GM04504 (cell line): ENCODE results near the gene SIGLEC14.
"Not testable (repeated sequence)": the region's sequence is repeated elsewhere in the genome, so short reads cannot be mapped to it uniquely, and the experiment has no call there.

Experiments
- DNase-seq: peaks from one replicate; pipeline ENCODE4 v3.0.0-alpha.2; 2012; ENCODE audit warnings: low read depth

SIGLEC14 gene

DNA sequence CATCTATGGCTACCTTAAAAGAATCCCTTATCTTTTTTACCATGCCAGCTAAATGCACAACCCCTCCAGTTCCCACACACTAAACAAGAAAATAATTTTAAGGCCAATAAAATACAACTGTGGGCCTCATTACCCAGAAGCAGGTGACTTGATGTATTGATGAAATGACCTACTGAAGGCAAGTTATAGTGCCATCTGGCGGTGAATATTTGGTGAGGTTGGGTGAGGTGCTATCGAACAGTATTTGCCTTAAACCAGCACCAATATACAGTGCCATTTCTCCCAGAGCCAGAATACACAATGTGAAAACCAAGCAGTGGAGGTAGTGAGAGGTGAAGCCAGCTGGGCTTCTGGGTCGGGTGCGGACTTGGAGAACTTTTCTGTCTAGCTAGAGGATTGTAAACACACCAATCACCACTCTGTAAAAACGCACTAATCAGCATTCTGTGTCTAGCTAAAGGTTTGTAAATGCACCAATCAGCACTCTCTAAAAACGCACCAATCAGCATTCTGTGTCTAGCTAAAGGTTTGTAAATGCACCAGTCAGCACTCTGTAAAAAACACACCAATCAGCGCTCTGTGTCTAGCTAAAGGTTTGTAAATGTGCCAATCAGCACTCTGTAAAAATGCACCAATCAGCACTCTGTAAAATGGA lies 29.4 kb upstream of the SIGLEC14 start:
- DNase-seq = not testable (repeated sequence)

DNA sequence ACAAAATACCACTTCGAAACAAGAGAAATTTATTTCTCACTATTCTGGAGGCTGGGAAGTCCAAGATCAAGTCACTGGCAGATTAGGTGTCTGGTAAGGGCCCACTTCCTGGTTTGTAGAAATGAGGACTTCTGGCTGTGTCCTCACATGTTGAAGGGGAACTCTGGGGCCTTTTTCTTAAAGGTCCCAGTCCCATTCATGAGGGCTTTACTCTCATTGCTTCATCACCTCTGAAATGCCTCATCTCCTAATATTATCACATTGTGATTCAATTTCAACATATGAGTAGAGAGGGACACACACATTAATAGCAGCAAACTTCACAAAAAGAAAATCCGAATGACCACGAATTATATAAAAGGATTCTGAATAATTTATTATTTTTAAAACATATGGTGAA lies 21.6 kb upstream of the SIGLEC14 start:
- no peak for DNase-seq

DNA sequence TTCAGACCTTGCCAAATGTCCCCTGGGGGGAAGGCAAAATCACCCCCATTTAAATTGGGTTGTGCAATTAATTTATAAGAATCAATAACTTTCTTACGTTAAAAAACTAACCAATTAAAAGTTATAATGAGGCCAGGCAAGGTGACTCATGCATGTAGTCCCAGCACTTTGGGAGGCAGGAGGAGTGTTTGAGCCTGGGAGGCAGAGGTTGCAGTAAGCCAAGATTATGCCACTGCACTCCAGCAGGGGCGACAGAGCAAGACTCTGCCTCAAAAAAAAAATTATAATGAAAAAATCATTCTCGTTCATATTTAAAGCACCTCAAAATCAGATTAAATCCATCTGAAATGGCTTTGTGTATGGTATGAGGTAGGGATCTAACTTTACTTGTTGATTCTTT lies 18.4 kb upstream of the SIGLEC14 start:
- DNase-seq = no peak

DNA sequence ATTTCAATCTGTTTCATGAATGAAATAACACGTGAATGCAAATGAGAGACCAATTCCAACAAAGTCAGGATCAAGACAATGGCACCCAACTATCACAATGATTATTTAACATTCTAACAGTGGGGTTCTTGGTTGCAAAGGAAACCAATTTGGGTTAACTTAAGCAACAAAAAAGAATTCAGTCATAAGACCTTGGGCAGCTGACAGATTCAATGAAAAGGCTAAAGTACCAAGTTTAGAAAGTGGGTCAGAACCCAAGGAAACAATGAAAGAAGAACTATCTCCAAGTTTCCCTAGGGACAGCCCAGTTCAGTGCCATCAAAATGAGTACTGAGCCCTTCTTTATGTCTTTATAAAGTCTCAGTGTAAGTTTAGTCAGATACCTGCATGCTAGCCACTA lies 17.5 kb upstream of the SIGLEC14 start:
- DNase-seq = no peak

DNA sequence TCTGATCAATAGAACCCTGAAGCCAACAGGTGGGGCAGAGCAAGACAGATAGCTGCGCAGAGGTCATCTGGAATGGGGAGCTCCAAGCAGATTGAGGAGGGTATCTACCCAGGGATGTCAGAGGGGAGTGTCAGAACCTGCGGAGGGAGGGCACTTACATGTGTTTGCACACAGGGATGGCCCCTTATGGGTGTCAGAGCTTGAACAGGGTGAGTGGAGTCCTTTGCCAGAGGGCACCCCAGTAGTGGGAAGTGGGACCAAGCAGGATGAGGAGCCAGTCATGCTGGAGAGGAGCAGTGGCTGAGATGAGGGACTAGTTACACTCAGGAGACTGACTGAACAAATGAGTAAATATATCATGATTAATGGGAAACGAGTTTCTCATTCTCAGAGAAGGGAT lies 17.0 kb upstream of the SIGLEC14 start:
- DNase-seq = no peak

DNA sequence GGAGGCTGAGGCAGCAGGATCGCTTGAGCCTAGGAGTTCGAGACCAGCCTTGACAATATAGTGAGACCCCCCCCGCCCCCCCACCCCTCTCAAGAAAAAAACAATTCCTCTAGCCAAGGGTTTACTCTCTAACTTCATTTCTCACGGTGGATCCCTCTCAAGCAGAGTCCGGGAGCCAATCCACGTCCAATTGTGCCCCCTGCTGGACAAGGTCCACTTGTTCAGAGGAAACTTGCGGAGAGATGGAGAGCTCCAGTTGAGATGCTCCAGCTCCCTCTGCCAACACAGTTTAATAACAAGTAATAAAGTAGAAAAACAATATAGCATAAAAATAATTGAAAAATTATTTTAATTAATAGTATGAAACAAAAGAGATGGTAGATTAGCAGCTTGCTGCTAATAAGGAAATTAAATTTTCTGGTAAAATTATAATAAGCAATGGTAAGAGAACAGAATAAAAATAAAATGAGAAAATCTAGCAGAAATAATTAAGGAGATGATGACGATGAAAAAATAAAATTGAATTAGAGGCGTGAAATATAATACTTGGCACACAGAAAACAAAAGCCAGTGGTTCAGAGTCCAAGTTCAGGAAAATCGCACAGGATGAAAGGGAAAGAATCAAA lies 14.5 kb upstream of the SIGLEC14 start:
- peak; percentile 54 for DNase-seq

DNA sequence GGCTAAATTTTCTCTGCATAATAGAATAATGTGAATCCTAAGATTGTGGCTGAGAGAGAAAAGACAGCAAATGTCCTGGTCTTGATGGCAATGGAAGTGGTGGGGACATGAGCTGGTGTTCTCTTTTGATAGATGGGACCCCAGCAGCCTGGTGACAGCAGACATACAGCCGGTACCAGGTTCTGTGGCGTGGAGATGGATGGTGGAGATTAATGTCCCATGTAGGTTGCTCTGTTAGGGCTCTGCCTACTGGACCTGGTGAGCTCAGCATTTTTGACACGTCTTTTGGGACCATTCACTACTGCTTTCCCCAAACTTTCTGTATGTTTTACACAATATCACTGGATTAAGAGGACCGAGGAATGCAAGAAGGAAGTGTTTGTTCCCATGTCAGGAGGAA lies 8.2 kb upstream of the SIGLEC14 start:
- DNase-seq = no peak

DNA sequence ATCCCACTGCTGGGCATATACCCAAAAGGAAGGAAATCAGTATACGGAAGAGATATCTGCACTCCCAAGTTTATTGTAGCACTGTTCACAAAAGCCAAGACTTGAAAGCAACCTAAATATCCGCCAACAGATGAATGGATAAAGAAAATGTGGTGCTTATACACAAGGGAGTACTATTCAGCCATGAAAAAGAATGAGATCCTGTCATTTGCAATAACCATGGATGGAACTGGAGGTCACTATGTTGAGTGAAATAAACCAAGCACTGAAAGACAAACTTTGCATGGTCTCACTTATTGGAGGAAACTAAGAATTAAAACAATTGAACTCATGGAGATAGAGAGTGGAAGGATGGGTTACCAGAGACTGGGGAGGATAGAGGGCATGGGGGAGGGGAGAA lies 6.5 kb upstream of the SIGLEC14 start:
- no peak for DNase-seq

DNA sequence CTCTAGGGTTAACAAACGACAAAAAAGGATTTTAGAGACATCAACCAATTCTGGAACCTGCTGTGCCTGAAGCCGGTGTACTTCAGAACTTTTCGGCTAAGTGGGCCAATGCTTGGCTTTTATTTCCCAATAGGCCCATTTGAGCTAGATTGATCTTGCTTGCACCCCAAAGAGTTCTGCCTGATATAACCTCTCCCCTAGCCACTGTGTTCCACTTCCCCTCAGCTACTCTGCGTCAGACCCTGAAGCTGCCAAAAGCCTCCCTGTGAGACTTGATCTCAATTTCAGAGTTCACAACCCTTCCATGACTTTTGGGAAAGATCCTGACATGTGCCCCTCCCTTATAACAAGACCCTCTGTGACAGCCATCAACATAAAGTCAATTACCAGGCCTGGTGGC lies 5.6 kb upstream of the SIGLEC14 start:
- DNase-seq = no peak

DNA sequence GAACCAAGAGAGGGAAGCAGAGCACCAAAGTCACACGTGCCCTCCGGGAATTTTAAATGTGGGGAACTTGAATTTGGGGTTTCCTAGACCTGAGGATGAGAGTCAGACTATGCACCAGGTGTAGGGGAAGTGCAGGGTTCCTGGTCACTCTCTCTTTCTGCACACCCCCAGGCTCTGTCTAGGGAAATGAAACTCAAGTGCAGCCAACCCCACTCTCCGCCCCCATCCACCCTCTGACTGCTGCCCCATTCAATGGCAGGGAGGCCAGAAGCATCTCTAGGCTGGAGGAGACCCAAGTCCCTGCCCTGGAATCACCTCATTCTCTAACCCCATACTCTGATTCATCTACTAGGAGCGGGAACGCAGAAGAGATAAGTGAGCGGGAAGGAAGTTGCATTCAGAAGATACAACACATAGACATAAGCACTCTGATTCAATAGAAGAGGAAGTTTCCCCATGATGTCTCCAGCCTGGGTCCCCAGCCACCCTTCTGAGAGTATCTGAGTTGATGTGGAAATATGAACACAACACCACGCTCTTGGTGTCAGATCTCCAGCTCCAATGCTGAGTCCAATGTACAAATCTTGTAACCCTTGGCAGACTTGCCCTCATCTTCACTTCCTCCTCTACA lies 4.7 kb upstream of the SIGLEC14 start:
- DNase-seq = no peak

DNA sequence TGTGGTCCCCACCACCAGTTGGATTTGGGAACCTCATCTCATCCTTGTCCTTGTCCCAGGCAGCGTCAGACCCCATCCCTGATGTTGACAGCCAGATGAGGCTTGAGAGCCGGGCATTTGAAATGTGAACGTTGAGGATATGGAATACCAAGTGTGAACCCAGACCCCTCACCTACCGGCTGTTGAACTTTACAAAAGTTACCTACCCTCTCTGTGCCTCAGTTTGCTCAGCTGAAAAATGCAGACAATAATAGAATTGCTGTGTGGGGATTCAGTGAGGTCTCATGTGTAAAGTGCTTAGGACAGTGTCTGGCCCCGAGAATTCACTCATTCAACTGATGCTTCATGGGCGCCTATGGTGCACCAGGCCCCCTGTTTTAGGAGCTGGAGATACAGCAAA lies 693 bp upstream of the SIGLEC14 start:
- DNase-seq = no peak

DNA sequence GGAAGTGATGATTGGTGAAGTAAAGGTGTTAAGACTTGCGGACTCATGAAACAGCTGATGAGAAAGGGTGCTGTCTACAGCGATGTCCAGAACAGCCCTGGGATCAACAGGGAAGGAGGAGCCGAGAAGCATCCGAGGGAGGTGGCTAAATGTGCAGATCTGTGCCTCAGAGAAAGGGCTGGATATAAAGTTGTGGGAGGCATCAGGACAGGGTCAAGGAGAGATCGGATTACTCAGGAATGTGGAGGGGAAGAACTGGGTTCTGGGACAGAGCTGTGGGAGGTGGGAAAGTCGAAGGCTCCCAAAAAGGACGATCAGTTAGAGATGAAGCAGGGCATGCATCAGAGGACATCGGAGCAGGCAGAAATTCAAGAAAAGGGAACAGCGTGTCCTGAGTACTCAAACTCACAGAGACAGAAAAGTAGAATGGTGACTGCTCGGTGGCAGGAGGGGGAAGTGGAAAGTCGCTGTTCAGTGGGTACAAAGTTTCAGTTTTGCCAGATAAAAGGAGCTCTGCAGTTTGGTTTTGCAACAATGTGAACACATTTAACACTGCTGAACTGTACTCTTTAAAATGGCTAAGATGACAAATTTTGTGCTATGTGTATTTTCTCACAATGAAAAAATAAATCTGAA lies 1.9 kb downstream of the SIGLEC14 start:
- DNase-seq = no peak

DNA sequence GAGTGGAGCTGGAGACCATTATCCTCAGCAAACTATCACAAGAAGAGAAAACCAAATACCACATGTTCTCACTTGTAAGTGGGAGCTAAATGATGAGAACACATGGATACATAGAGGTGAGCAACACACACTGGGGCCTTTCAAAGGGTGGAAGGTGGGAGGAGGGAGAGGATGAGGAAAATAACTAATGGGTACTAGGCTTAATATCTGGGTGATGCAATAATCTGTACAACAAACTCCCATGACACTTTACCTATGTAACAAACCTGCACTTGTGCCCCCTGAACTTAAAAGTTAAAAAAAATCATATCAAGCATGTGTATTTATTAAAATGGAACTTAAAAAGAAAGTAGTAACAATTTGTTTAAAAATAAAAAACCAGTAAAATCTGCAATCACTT lies 5.0 kb downstream of the SIGLEC14 start:
- no peak for DNase-seq

DNA sequence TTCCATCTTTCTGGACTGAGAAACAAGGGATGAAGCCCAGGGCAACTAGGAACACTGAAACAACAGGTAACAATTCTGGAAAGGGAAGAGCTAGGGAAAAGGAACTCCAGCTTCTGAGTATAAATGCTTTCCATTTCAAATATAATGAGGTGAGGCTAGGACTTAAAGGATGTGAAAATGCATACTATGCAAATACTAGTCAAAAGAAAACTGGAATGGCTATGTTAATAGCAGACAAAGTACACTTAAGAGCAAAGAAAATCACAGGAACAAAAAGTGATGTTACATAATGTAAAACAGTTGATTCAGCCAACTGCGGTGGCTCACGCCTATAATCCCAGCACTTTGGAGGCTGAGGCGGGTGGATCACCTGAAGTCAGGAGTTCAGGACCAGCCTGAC lies 6.2 kb downstream of the SIGLEC14 start:
- no peak for DNase-seq

DNA sequence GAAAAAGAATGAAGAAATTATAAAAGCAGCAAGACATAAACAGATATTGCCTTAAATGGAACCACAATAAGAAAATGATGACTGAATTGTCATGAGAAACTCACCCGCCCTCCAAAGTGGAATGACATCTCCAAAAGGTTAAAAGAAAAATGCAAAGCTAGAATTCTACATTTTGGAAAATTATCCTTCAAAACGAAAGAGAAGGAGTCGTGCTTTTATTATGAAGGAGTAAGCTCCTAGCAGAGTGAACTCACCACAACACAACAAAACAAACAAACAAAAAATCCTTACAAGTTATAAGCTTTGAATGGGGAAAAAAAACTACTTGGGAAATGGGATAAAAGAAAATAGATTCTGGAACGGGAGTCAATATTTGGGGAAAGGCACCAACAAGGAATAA lies 6.7 kb downstream of the SIGLEC14 start:
- DNase-seq = no peak

DNA sequence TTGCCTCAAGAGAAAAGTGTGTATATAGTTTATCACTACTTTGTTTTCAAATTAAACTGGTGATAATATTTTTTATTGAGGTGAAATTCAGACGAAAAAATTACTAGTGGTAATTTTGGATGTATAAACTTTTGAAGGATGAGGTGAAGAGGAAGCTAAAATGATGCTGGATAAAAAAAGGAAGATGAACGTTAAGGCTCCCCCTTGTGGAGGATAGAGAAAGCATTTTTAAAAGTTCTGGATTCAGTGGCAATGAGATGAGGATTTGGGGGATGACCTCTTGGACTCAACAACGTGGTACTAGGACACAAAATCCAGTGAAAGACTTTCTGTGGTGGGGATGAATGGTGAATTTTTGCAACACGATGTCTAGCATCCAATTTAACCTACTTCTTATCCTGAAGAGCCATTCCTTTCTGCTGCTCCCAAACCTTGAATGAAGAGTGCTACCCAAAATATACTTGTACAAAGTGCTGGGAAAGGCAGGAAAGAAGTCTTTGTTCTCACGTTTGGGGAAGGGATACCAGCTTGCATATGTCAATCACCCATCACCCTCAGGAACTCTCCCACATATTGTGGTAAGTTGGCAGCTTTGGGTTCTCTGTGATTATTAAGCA lies 9.2 kb downstream of the SIGLEC14 start:
- DNase-seq = no peak

DNA sequence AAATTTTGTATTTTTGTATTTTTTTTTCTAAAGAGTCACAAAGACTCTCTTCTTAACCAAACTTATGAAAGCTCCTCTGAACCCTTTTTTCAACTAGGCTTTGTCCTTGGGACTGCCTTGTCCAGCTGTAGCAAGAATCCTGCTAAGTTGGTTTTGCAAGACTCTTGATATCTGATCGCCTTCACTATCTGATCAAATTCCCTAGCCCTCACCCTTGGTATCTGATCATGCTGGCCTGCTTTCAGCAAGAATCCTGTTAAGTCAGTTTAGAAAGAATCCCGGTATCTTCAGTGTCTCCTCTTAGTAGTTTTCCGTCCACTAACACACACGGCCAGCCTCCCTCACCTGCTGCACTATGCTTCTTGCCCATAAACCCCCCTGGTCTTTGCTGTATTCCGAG lies 14.5 kb downstream of the SIGLEC14 start:
- DNase-seq = no peak

DNA sequence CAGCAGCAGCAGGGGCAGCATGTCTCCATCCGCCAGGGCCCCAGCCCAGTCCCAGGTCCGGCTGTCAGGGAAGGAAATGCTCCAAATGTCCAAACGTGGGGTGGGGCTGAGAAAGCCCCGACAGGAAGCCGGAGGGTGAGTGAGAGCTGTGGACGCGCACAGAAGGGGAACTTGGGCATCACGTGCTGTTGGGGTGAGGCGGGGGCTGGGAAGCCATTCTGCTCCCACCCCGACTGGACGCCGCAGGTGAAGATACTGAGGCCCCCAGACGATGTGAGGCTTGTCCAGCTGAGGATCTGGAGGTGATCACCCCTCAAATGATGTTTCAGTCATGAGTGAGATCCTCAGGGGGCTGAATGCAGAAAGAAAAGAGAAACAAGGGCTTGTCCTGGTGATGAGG lies 16.3 kb downstream of the SIGLEC14 start, which contains the start of gene SIGLEC5:
Gene SIGLEC5 (minus strand): TSS at position 87 of the 400 bp plus-strand sequence. CDS start 66 bp downstream, at position 21.
- not testable (repeated sequence) for DNase-seq

DNA sequence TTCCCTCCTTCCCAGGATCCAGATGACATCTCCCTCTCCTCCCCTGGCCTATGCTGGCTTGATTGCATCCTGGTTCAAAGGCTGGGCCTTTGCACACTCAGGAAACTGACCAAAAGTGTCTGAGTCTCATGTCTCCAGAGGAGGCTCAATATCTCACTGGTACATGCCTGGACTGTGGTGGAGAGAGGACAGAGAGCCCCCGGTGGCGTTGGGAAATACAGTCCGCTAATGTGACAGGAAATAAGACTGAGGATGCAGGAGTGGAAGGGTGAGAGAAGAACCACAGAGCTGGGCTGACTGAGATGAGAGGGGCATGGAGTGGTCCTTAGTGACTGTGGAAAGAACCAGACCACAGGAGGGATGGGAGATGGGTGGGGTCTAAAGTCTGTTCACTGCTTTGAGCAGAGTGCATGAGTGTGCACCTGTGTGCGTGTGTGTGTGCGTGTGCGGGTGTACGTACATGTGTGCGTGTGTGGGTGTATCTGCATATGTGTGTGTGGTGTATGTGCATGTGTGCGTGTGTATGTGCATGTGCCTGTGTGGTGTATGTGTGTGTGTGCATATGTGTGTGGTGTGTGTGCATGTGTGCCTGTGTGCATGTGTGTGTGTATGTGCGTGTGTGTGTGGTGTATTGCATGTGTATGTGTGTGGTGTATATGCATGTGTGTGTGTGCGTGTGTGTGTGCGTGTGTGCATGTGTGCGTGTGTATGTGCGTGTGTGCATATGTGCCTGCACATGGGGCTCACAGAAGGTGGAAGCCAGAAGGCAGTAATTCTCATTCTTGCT lies 18.3 kb downstream of the SIGLEC14 start:
- DNase-seq = no peak

DNA sequence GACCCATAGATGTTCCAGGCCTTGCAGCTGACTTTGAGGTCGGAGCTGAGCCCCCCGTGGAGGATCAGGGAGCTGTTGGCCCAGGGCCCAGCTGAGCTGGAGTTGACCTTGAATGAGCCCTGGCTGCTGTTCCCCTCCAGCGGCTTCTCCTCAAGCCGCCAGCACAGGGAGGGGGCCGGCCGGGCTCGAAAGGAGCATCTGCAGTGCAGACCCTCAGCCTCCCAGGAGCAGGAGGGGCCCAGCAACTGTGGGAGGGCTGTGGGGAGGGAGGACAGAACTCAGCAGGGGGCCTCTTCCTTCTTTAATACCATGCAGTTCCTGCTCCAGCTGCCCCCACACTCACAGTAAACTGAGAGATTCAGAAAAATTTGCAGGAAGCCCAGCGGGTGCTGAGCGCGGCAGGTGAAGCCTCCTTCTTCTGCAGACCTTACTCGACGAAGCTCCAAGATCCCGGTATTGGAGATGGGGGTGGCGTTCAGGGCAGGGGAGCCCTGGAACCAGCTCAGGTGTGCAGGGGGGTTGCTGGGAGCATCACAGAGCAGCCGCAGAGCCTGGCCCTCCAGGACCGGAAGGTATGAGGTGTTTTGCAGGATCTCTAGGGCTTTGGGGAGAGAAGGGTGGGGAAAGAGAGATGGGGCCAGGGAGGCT lies 19.0 kb downstream of the SIGLEC14 start:
- no peak for DNase-seq

DNA sequence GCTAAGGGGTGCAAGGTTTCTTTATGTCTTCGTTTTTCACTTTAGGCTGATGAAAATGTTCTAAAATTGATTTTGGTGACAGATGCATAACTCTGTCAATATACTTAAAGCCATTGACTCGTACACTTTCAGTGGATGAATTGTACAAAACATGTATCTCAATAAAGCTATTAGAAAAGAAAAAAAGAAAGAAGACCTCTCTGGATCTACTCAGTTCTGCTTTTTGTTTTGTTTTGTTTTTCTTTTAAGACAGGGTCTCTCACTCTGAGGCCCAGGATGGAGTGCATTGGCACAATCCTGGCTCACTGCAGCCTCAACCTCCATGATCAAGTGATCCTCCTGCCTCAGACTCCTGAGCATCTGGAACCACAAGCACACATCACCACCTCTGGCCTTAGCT lies 19.9 kb downstream of the SIGLEC14 start:
- no peak for DNase-seq
